ENCODE measurements around the gene NEO1.

Gene NEO1

GRCh38 chr15:73291441-73291840, 239.2 kb downstream of the NEO1 start:
- TF ChIP-seq POLR2AphosphoS5 (IDR thresholded peaks at IDR 0.05; ENCODE audit: low read depth, low read length) (no peak), TAF1 (IDR thresholded peaks at IDR 0.05; ENCODE audit: borderline replicate concordance, insufficient read depth, low read length) (no peak), REST (IDR thresholded peaks at IDR 0.05; ENCODE audit: insufficient read depth in 1 of 2, low read depth in 2 of 2, low read length in 2 of 2) (no peak), SIN3A (IDR thresholded peaks at IDR 0.05; ENCODE audit: borderline replicate concordance, insufficient read depth, low read length) (no peak), FOXP2 (optimal IDR thresholded peaks at IDR 0.05; ENCODE audit: borderline replicate concordance, extremely low read depth, extremely low read length, insufficient read depth) (no peak)

DNA sequence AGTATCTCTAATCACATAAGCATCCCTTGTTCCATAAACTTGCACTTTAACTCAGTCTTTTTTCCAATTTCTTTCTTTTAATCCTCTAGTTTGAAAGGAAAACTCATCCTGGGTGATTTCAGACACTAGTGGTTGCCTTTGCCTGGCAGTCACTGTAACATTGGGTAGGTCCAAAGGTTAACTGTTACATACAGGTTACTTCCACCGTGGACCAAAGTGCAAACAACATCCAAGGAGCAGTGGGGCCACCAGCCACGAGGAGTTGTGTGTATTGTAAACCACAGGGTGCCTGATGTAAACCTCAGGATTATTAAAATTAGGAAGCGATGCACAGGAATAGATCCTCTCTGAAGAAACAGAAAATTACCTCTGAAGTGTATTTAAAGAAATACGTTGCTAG, 241.5 kb downstream of the NEO1 start:
- no peak for TF ChIP-seq POLR2AphosphoS5 (IDR thresholded peaks at IDR 0.05; ENCODE audit: low read depth, low read length)

GRCh38 chr15:73295630-73296286, 243.5 kb downstream of the NEO1 start:
- TF ChIP-seq REST (IDR thresholded peaks at IDR 0.05; ENCODE audit: insufficient read depth in 1 of 2, low read depth in 2 of 2, low read length in 2 of 2), result no peak
- no peak for TF ChIP-seq SIN3A (IDR thresholded peaks at IDR 0.05; ENCODE audit: borderline replicate concordance, insufficient read depth, low read length)
- no peak for TF ChIP-seq FOXP2 (optimal IDR thresholded peaks at IDR 0.05; ENCODE audit: borderline replicate concordance, extremely low read depth, extremely low read length, insufficient read depth)
- no peak for TF ChIP-seq POLR2AphosphoS5 (IDR thresholded peaks at IDR 0.05; ENCODE audit: low read depth, low read length)
- no peak for TF ChIP-seq TAF1 (IDR thresholded peaks at IDR 0.05; ENCODE audit: borderline replicate concordance, insufficient read depth, low read length)

DNA sequence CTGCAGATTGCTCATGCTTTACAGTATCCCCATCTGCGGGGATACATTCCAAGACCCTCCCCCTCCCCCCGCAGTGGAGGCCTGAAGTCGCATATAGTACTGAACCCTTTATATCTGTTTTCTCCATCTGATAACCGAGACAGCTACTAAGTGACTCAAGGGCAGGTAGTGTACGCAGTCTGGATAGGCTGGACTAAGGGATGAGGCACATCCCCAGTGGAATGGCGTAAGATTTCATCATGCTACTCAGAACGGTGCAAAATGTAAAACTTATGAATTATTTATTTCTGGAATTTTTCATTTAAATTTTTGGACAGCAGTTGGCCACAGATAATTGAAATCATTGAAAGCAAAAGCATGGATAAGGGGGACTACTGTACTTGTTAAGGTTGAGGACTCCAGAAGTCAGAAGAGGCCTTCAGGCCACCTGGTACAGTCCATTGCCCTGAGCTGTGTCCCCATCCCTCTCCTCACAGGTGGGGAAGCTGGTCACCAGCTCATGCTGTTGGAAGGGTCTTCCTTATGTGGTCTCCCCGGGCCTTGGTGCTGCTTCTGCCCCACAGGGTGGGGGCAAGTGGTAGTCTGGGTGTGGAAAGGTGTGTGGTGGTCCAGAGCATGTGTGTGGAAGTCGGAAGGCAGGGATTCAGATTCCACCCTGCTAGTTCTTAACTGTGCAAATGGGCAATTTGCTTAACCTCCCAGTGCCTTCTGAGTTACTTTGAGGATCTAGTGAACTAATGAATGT, 244.5 kb downstream of the NEO1 start:
- TF ChIP-seq FOXP2 (optimal IDR thresholded peaks at IDR 0.05; ENCODE audit: borderline replicate concordance, extremely low read depth, extremely low read length, insufficient read depth) (no peak), POLR2AphosphoS5 (IDR thresholded peaks at IDR 0.05; ENCODE audit: low read depth, low read length) (no peak), SIN3A (IDR thresholded peaks at IDR 0.05; ENCODE audit: borderline replicate concordance, insufficient read depth, low read length) (no peak)

DNA sequence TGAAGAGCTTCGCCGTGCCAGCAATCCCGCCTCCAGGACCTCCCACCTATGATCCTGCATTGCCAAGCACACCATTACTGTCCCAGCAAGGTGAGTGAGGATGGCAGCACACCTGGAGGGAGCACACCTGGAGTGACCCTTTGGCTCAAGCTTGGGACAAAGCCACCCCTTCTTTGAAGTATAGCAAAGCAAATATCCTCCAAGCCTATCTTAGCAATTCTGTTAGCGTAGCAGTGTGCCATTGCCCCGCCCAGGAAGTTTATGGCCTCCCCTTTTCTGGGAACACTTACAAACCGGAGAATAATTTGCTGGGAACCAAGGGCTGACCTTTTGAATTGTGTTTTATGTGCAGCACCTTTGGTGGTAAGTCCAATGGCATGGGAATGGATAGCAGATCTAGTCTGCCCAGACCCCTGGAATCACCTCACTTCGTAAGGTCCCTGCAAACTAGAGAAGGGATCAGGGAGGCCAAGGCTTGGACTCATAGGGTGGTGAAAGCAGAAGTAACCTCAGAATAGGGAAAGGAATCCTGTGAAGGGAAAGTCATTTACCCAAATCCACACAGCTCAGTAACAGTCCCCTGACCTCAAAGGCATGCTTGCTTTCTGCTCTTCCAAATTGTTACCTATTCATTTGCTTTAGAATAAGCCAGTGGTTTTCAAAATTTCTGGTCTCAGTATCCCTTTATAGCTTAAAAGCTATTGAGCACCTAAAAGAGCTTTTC, 246.4 kb downstream of the NEO1 start:
- TF ChIP-seq FOXP2 (optimal IDR thresholded peaks at IDR 0.05; ENCODE audit: borderline replicate concordance, extremely low read depth, extremely low read length, insufficient read depth) (no peak), SIN3A (IDR thresholded peaks at IDR 0.05; ENCODE audit: borderline replicate concordance, insufficient read depth, low read length) (no peak), POLR2AphosphoS5 (IDR thresholded peaks at IDR 0.05; ENCODE audit: low read depth, low read length) (no peak), TAF1 (IDR thresholded peaks at IDR 0.05; ENCODE audit: borderline replicate concordance, insufficient read depth, low read length) (no peak), REST (IDR thresholded peaks at IDR 0.05; ENCODE audit: insufficient read depth in 1 of 2, low read depth in 2 of 2, low read length in 2 of 2) (no peak)

DNA sequence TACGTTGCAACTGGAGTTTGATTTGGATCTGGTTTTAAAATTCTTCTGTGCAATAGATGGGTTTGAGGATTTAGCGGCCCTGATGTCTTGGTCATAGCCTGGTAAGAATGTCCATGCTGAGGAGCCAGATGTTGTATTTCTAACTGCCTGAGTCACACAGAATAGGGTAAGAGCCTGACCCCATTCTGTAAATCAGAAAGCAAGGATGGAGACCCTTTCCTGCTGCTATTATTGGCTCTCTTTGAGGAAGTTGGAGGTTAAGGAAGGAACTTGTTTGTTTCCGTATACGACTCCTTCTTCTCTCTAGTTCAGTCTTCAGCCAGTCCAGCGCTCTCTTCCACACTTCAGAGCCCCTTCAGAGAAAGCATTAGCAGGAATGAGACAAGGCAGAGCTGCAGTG, 251.4 kb downstream of the NEO1 start:
- TF ChIP-seq POLR2AphosphoS5 (IDR thresholded peaks at IDR 0.05; ENCODE audit: low read depth, low read length), result no peak
- no peak for TF ChIP-seq TAF1 (IDR thresholded peaks at IDR 0.05; ENCODE audit: borderline replicate concordance, insufficient read depth, low read length)
- TF ChIP-seq SIN3A (IDR thresholded peaks at IDR 0.05; ENCODE audit: borderline replicate concordance, insufficient read depth, low read length), result no peak
- no peak for TF ChIP-seq FOXP2 (optimal IDR thresholded peaks at IDR 0.05; ENCODE audit: borderline replicate concordance, extremely low read depth, extremely low read length, insufficient read depth)
- no peak for TF ChIP-seq REST (IDR thresholded peaks at IDR 0.05; ENCODE audit: insufficient read depth in 1 of 2, low read depth in 2 of 2, low read length in 2 of 2)

Measured in PFSK-1 (cell line).